Glutamatergic neuron (in vitro differentiated cells): ENCODE measurements around the gene CERS2. TPM values are rescaled to one million over a fixed set of nuclear protein-coding genes. Genes with fewer than 3 reads are reported as not detected.

Source experiments
- DNase-seq: peaks from one replicate; pipeline ENCODE4 v3.0.0; 2022
- H3K27ac Mint-ChIP-seq: one replicate; pipeline ENCODE4 v1.8.0; 2020; ENCODE audit warnings: mild to moderate bottlenecking, mixed read lengths, inconsistent platforms; ENCODE audit not compliant: unreplicated experiment
- H3K27me3 Mint-ChIP-seq: one replicate; pipeline ENCODE4 v1.8.0; 2020; ENCODE audit warnings: mild to moderate bottlenecking, moderate library complexity, mixed read lengths, inconsistent platforms; ENCODE audit not compliant: unreplicated experiment
- H3K36me3 Mint-ChIP-seq: one replicate; pipeline ENCODE4 v1.8.0; 2020; ENCODE audit warnings: mild to moderate bottlenecking, mixed read lengths, inconsistent platforms; ENCODE audit not compliant: unreplicated experiment
- H3K4me1 Mint-ChIP-seq: one replicate; pipeline ENCODE4 v1.8.0; 2020; ENCODE audit warnings: mild to moderate bottlenecking, low read depth, mixed read lengths, inconsistent platforms; ENCODE audit not compliant: unreplicated experiment
- H3K4me3 Mint-ChIP-seq: one replicate; pipeline ENCODE4 v1.8.0; 2020; ENCODE audit warnings: mild to moderate bottlenecking, mixed read lengths, inconsistent platforms; ENCODE audit not compliant: unreplicated experiment
- H3K9me3 Mint-ChIP-seq: one replicate; pipeline ENCODE4 v1.8.0; 2020; ENCODE audit warnings: mild to moderate bottlenecking, moderate library complexity, mixed read lengths, inconsistent platforms; ENCODE audit not compliant: unreplicated experiment
- total RNA-seq: library from RNA; stranded (reverse); fragmentation: NEBNext Ultra II Directional; extraction: Animal tissue kit (Norgen Biotek cat#: 25700); gene quantifications from one replicate; pipeline ENCODE4 v1.2.1, GENCODE V29; 2021; ENCODE audit not compliant: unreplicated experiment
- TF ChIP-seq, protein P1 (sequence below): fragments of 200-600 bp; sonication (generic); IDR thresholded peaks from one replicate; pipeline ENCODE4 v1.5.0; 2021; ENCODE audit not compliant: partially characterized antibody, unreplicated experiment

Gene CERS2
- total RNA-seq, 1 donor from 2014 or later: 94.2 TPM

- Mint-ChIP-seq H3K9me3 (no peaks in the 10 kb centered on the region), H3K4me3 (no peak overlapping the region), H3K27ac (no peak overlapping the region), H3K27me3 (peaks cover 1% of the 10 kb centered on the region), H3K4me1 (peaks cover 2% of the 10 kb centered on the region), H3K36me3 (no peaks in the 10 kb centered on the region)
- no peak for DNase-seq
- TF ChIP-seq, protein P1, sequence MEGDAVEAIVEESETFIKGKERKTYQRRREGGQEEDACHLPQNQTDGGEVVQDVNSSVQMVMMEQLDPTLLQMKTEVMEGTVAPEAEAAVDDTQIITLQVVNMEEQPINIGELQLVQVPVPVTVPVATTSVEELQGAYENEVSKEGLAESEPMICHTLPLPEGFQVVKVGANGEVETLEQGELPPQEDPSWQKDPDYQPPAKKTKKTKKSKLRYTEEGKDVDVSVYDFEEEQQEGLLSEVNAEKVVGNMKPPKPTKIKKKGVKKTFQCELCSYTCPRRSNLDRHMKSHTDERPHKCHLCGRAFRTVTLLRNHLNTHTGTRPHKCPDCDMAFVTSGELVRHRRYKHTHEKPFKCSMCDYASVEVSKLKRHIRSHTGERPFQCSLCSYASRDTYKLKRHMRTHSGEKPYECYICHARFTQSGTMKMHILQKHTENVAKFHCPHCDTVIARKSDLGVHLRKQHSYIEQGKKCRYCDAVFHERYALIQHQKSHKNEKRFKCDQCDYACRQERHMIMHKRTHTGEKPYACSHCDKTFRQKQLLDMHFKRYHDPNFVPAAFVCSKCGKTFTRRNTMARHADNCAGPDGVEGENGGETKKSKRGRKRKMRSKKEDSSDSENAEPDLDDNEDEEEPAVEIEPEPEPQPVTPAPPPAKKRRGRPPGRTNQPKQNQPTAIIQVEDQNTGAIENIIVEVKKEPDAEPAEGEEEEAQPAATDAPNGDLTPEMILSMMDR: no peak
These were observed 57.2 kb downstream of the CERS2 start for GRCh38 chr1:150917387-150917786.

Other genes with a start within 250 kb of the CERS2 start
- gene CTSS, start 209.1 kb downstream of the CERS2 start, total RNA-seq: 0.81 TPM
- 8.8 TPM for gene CTSK, start 166.6 kb downstream of the CERS2 start, total RNA-seq
- 39.1 TPM for gene ARNT, start 98.2 kb downstream of the CERS2 start, total RNA-seq
- not detected for gene CTXND2, start 87.7 kb downstream of the CERS2 start, total RNA-seq
- gene SETDB1, start 48.5 kb downstream of the CERS2 start, total RNA-seq: 57.0 TPM
- not detected for gene ANXA9, start 7.5 kb upstream of the CERS2 start, total RNA-seq
- gene MINDY1, start 32.1 kb upstream of the CERS2 start, total RNA-seq: 26.2 TPM
- gene PRUNE1, start 33.6 kb upstream of the CERS2 start, total RNA-seq: 14.9 TPM
- 1.4 TPM for gene BNIPL, start 61.8 kb upstream of the CERS2 start, total RNA-seq
- gene C1orf56, start 72.9 kb upstream of the CERS2 start, total RNA-seq: 1.8 TPM
- gene CDC42SE1, start 84.8 kb upstream of the CERS2 start, total RNA-seq: 127 TPM
- gene MLLT11, start 85.6 kb upstream of the CERS2 start, total RNA-seq: 504 TPM
- gene GABPB2, start 95.9 kb upstream of the CERS2 start, total RNA-seq: 5.4 TPM
- 119 TPM for gene SEMA6C, start 171.8 kb upstream of the CERS2 start, total RNA-seq
- gene TNFAIP8L2, start 181.8 kb upstream of the CERS2 start, total RNA-seq: not detected
- 21.9 TPM for gene LYSMD1, start 191.1 kb upstream of the CERS2 start, total RNA-seq
- 44.2 TPM for gene SCNM1, start 191.3 kb upstream of the CERS2 start, total RNA-seq
- 0.76 TPM for gene TMOD4, start 201.1 kb upstream of the CERS2 start, total RNA-seq
- gene VPS72, start 215.4 kb upstream of the CERS2 start, total RNA-seq: 125 TPM
- 79.4 TPM for gene PIP5K1A, start 223.7 kb upstream of the CERS2 start, total RNA-seq